WERI-Rb-1 (cell line): Measurements from ENCODE around the gene PSKH1.

Source experiments
- DNase-seq: peaks from one replicate; pipeline ENCODE4 v3.0.0-alpha.2; 2020
- H3K27ac ChIP-seq: fragments of 250-450 bp; sonication (Bioruptor Pico); 2 replicates; pipeline ENCODE4 v1.5.1; 2020; ENCODE audit warnings: mild to moderate bottlenecking, moderate library complexity
- H3K27me3 ChIP-seq: fragments of 250-450 bp; sonication (Bioruptor Pico); 2 replicates; pipeline ENCODE4 v1.5.1; 2021; ENCODE audit warnings: mild to moderate bottlenecking, low read depth, moderate library complexity; ENCODE audit not compliant: insufficient read depth, severe bottlenecking
- H3K36me3 ChIP-seq: fragments of 250-450 bp; sonication (Bioruptor Pico); 2 replicates; pipeline ENCODE4 v1.5.1; 2020; ENCODE audit warnings: mild to moderate bottlenecking, moderate library complexity
- H3K4me3 ChIP-seq: 2 replicates; pipeline ENCODE4 v1.5.1; 2011; ENCODE audit warnings: low read depth, mild to moderate bottlenecking, control low read depth, low read length
- H3K9me3 ChIP-seq: fragments of 250-450 bp; sonication (Bioruptor Pico); 2 replicates; pipeline ENCODE4 v1.5.1; 2021; ENCODE audit warnings: mild to moderate bottlenecking, moderate library complexity; ENCODE audit not compliant: severe bottlenecking
- TF ChIP-seq, protein P1 (sequence below): IDR thresholded peaks from 2 replicates; pipeline ENCODE4 v1.5.1; 2011; ENCODE audit warnings: low read depth, mild to moderate bottlenecking, control low read depth, inconsistent platforms, low read length

The PSKH1 gene

DNA sequence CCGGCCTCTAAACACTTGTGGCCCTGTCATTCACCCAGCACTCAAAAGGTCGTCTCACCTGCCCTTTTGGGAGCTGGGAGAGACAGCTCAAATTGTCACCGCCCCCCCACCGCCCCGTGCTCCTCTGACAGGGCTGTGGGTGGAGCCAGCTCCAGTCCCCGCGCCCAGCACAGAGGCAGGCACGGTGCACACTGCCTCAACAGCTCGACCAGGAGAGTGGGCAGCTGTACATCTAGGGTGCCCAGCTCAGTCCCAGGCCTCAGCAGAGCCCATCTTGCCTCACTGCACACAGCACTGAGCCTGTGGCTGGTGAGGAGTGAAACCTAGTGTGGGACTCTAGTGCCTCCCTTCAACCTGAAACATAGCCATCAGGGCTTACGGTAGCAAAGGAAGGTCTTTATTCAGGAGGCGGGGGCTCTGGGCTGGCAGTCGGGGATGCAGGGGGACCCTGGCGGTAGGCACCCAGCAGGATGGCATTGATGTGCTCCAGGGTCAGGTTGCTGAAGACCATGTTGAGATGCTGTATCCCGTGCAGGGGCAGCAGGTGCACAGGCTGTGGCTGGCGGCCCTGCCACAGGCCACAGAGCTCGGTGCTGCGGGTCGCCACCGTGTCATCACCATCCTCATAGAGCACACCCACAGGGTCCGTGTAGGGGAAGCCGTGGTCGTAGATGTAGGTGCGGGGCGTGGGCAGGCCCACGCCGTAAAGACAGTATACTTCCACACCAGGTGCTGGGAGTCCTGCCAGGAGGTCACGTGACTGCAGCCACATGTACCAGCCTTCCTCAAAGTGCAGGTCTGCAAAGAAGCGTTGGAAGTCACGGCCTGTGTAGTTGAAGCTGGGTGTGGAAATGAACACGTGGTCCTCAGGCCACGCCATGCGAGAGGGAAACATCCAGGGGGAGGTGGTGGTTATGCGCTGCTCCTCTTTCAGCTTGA, 46.7 kb downstream of the PSKH1 start:
- H3K4me3 ChIP-seq, result no peak overlapping the region
- H3K9me3 ChIP-seq, result no peaks in the 10 kb centered on the region
- H3K27ac ChIP-seq, result no peak overlapping the region
- H3K36me3 ChIP-seq, result peaks cover 7% of the 10 kb centered on the region
- no peak for DNase-seq
- H3K27me3 ChIP-seq, result no peaks in the 10 kb centered on the region
- TF ChIP-seq, protein P1, sequence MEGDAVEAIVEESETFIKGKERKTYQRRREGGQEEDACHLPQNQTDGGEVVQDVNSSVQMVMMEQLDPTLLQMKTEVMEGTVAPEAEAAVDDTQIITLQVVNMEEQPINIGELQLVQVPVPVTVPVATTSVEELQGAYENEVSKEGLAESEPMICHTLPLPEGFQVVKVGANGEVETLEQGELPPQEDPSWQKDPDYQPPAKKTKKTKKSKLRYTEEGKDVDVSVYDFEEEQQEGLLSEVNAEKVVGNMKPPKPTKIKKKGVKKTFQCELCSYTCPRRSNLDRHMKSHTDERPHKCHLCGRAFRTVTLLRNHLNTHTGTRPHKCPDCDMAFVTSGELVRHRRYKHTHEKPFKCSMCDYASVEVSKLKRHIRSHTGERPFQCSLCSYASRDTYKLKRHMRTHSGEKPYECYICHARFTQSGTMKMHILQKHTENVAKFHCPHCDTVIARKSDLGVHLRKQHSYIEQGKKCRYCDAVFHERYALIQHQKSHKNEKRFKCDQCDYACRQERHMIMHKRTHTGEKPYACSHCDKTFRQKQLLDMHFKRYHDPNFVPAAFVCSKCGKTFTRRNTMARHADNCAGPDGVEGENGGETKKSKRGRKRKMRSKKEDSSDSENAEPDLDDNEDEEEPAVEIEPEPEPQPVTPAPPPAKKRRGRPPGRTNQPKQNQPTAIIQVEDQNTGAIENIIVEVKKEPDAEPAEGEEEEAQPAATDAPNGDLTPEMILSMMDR, result no peak

DNA sequence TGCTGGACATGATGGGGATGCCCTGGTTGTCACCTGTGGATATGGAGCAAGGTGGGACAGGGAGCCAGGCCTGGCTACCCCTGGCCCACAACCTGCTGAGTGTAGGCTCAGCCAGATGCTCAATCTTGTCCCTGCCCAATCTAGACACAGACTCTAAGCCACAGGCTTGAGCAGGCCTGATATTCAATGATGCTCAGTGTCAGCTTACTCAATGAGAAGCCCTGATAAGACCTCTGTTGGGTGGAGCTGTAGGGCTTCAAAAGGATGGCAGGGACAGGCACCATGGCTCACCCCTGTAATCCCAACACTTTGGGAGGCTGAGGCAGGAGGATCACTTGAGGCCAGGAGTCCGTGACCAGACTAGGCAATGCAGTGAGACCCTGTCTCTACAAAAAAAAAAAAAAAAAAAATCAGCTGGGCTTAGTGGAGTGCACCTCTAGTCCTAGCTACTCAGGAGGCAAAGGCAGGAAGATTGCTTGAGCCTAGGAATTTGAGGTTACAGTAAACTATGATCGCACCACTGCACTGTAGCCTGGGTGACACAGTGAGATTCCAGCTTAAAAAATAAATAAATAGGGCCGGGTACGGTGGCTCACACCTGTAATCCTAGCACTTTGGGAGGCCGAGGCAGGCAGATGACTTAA, 47.5 kb downstream of the PSKH1 start:
- Histone ChIP-seq H3K27ac (no peak overlapping the region), H3K9me3 (no peaks in the 10 kb centered on the region), H3K4me3 (no peak overlapping the region), H3K36me3 (peaks cover 7% of the 10 kb centered on the region), H3K27me3 (no peaks in the 10 kb centered on the region)
- DNase-seq, result no peak
- TF ChIP-seq, protein P1, result no peak

DNA sequence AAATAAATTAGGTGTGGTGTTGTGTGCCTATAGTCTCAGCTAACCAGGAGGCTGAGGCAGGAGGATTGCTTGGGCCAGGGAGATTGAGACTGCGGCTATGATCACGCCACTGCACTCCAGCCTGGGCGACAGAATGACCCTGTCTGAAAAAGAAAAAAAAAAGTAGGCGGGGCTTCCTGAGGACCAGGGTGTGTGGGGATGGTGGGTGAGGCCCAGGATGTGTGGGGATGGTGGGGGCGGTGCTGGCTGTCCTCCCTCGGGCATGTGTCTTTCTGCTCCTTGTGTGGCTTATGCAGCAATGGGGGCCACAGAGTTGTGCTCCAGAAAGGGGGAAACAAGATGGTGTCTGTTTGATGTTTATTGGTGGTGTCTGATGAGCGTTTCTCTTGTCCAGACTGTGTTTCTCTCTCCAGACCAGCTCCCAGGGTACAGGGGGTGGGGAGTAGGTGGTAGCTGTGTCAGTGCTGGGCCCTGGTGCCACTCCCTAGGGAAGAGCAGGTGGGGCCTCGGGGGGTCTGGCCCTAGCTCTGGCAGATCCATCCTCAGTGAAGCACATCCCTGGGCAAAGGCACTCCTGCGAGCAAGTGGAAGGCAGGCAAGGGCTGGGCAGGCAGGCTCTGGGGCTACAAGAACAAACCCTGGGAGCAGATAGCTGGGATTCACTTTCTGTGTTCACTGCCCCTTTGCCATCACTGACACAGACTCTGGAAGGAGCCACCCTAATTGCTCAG, 48.6 kb downstream of the PSKH1 start:
- Histone ChIP-seq H3K27ac (no peak overlapping the region), H3K27me3 (no peaks in the 10 kb centered on the region), H3K4me3 (no peak overlapping the region), H3K9me3 (no peaks in the 10 kb centered on the region), H3K36me3 (peaks cover 7% of the 10 kb centered on the region)
- DNase-seq, result no peak
- TF ChIP-seq, protein P1, result no peak

DNA sequence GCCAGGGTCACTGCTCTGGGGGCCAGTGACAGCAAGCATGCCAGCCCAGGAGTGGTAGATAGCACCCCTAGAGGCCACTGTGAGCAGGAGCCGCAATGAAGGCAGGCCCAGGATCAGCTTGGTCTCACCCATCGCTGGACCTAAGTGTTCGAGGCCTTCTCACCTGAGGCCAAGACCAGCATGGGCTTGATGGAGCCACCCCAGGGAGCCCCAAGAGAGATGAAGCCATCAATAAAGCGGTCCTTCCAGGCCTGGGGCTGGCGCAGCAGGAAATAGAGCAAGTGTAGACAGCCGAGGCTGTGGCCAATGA, 49.1 kb downstream of the PSKH1 start:
- DNase-seq, result peak; percentile 58
- TF ChIP-seq, protein P1, result peak; percentile 94
- Histone ChIP-seq H3K9me3 (no peaks in the 10 kb centered on the region), H3K4me3 (no peak overlapping the region), H3K27ac (no peak overlapping the region), H3K27me3 (no peaks in the 10 kb centered on the region), H3K36me3 (peaks cover 7% of the 10 kb centered on the region)

DNA sequence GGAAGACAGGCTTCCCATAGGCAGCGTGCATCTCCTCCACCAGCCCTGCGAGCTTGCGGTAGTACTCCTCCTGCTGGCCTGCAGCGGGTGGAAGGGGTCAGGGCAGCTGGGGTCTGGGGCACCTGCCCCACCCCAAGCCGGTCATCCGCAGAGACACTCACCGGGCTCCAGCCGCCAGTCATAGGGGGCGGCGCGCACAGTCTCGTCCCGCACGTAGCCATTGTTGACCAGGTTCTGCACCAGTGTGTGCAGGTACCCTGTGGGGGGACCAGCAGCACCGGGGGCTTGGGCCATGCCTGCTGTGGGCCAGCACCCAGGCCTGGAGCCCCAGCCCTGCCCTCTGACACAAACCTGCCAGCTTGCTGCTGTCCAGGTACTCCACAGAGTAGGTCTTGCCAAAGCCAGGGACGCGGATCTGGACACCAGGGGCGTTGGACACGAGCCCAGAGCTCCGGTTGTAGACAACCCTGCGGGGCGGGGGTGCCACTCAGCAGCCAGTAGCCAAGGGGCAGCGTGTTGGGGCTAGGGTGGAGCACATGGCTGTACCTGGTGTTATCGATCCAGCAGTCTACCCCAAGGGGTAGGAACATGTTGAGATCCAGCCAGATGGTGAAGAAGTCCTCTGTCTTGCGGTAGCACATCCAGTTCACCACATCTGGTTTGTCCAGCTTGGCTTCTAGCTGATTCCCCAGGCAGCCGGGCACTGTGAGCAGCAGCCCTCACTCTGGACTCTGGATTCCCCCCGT, 49.6 kb downstream of the PSKH1 start:
- H3K9me3 ChIP-seq, result no peaks in the 10 kb centered on the region
- TF ChIP-seq, protein P1, result no peak
- DNase-seq, result no peak
- no peak overlapping the region for H3K27ac ChIP-seq
- peaks cover 7% of the 10 kb centered on the region for H3K36me3 ChIP-seq
- H3K4me3 ChIP-seq, result no peak overlapping the region
- H3K27me3 ChIP-seq, result no peaks in the 10 kb centered on the region
